Neural progenitor cell (in vitro differentiated cells): ENCODE results near the gene DCLK2. TPM values are rescaled to one million over a fixed set of nuclear protein-coding genes. Genes with fewer than 3 reads are reported as not detected.

Experiments used
- DNase-seq: peaks from one replicate; pipeline ENCODE4 v3.0.0-alpha.2; 2016; ENCODE audit warnings: low spot score
- H2AFZ ChIP-seq: fragments of 200-600 bp; sonication (generic); replicated peaks from 2 replicates; pipeline ENCODE4 v1.6.1; 2016; ENCODE audit warnings: antibody characterized with exemption
- H3F3A ChIP-seq: fragments of 200-600 bp; sonication (generic); 2 replicates; pipeline ENCODE4 v1.6.1; 2016; ENCODE audit warnings: antibody characterized with exemption, low read depth
- H3K27ac ChIP-seq: fragments of 200-600 bp; sonication (generic); 2 replicates; pipeline ENCODE4 v1.5.1; 2016; ENCODE audit warnings: mild to moderate bottlenecking
- H3K27me3 ChIP-seq: fragments of 200-600 bp; sonication (generic); 2 replicates; pipeline ENCODE4 v1.6.1; 2016; ENCODE audit warnings: mild to moderate bottlenecking, moderate library complexity
- H3K36me3 ChIP-seq: fragments of 200-600 bp; sonication (generic); 2 replicates; pipeline ENCODE4 v1.5.1; 2016
- H3K4me1 ChIP-seq: fragments of 200-600 bp; sonication (generic); 2 replicates; pipeline ENCODE4 v1.6.1; 2016; ENCODE audit warnings: mixed run types
- H3K4me2 ChIP-seq: fragments of 200-600 bp; sonication (generic); 2 replicates; pipeline ENCODE4 v1.6.1; 2016
- H3K4me3 ChIP-seq: fragments of 200-600 bp; sonication (generic); 2 replicates; pipeline ENCODE4 v1.5.1; 2016
- H3K79me2 ChIP-seq: fragments of 200-600 bp; sonication (generic); 2 replicates; pipeline ENCODE4 v1.6.1; 2016; ENCODE audit warnings: low read depth
- H3K9ac ChIP-seq: fragments of 200-600 bp; sonication (generic); 2 replicates; pipeline ENCODE4 v1.6.1; 2016
- H3K9me3 ChIP-seq: fragments of 200-600 bp; sonication (generic); 2 replicates; pipeline ENCODE4 v1.5.1; 2016; ENCODE audit warnings: low read depth
- H4K20me1 ChIP-seq: fragments of 200-600 bp; sonication (generic); 2 replicates; pipeline ENCODE4 v1.6.1; 2016; ENCODE audit warnings: low read depth
- H3K27ac Mint-ChIP-seq: 3 replicates; pipeline ENCODE4 v1.8.0; 2021; ENCODE audit warnings: mixed read lengths
- H3K27me3 Mint-ChIP-seq: 2 replicates; pipeline ENCODE4 v1.8.0; 2022; ENCODE audit warnings: low read depth, mild to moderate bottlenecking, inconsistent platforms, moderate library complexity, mixed read lengths; ENCODE audit not compliant: insufficient read depth
- H3K36me3 Mint-ChIP-seq: 3 replicates; pipeline ENCODE4 v1.8.0; 2021; ENCODE audit warnings: mixed read lengths
- H3K4me1 Mint-ChIP-seq: 3 replicates; pipeline ENCODE4 v1.8.0; 2021; ENCODE audit warnings: mixed read lengths
- H3K4me3 Mint-ChIP-seq: 3 replicates; pipeline ENCODE4 v1.8.0; 2021; ENCODE audit warnings: mild to moderate bottlenecking, moderate library complexity, mixed read lengths
- H3K9me3 Mint-ChIP-seq: 3 replicates; pipeline ENCODE4 v1.8.0; 2020; ENCODE audit warnings: mixed read lengths
- EZH2 ChIP-seq: fragments of 200-600 bp; sonication (generic); IDR thresholded peaks from 2 replicates; pipeline ENCODE4 v1.6.1; 2017; ENCODE audit warnings: antibody characterized with exemption, mild to moderate bottlenecking, moderate library complexity
- EZH2phosphoT487 ChIP-seq: fragments of 200-600 bp; sonication (generic); IDR thresholded peaks from 2 replicates; pipeline ENCODE4 v1.6.1; 2017; ENCODE audit warnings: antibody characterized with exemption
- total RNA-seq: library from RNA; depleted of rRNA; stranded (reverse); fragments of >200 nt; gene quantifications from 2 replicates; pipeline ENCODE4 v1.2.3, GENCODE V29; 2015; ENCODE audit warnings: low replicate concordance
- TF ChIP-seq, protein P1 (sequence below): fragments of 200-600 bp; sonication (generic); IDR thresholded peaks from 2 replicates; pipeline ENCODE4 v1.5.1; 2017; ENCODE audit warnings: antibody characterized with exemption, mild to moderate bottlenecking

The DCLK2 gene
- total RNA-seq, 1 donor from 2014 or later = 11.7 TPM

DNA sequence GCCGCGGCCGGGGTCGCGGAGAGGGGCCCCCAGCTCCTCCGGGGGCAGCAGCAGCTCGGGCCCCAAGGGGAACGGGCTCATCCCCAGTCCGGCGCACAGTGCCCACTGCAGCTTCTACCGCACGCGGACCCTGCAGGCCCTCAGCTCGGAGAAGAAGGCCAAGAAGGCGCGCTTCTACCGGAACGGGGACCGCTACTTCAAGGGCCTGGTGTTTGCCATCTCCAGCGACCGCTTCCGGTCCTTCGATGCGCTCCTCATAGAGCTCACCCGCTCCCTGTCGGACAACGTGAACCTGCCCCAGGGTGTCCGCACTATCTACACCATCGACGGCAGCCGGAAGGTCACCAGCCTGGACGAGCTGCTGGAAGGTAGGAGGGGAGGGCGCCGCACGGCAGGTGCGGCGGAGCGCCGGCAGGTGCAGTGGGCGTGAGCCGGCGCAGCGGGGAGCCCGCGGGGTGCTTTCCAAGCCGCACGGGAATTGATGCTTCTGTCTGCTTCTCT, 886 bp downstream of the DCLK2 start:
- peak; percentile 64 for DNase-seq
- H3K36me3 Mint-ChIP-seq = peaks cover 11% of the 10 kb centered on the region
- H3K79me2 ChIP-seq = no peaks in the 10 kb centered on the region
- H3K27ac Mint-ChIP-seq = peak overlapping the region; percentile 79
- H3K9me3 Mint-ChIP-seq = peaks cover 3% of the 10 kb centered on the region
- H3K9me3 ChIP-seq = no peaks in the 10 kb centered on the region
- H3K9ac ChIP-seq = no peak overlapping the region
- peaks cover 76% of the 10 kb centered on the region for H3K27me3 ChIP-seq
- H3K4me3 Mint-ChIP-seq = peak overlapping the region; percentile 92
- no peaks in the 10 kb centered on the region for H3K4me1 ChIP-seq
- H2AFZ ChIP-seq = peak overlapping the region; percentile 88
- peak overlapping the region; percentile 85 for H3K4me2 ChIP-seq
- H3F3A ChIP-seq = peaks cover 8% of the 10 kb centered on the region
- peak overlapping the region; percentile 71 for H3K4me3 ChIP-seq
- no peak overlapping the region for H3K27ac ChIP-seq
- H3K27me3 Mint-ChIP-seq = peaks cover 4% of the 10 kb centered on the region
- H3K36me3 ChIP-seq = no peaks in the 10 kb centered on the region
- H4K20me1 ChIP-seq = peaks cover 16% of the 10 kb centered on the region
- peaks cover 23% of the 10 kb centered on the region for H3K4me1 Mint-ChIP-seq
- TF ChIP-seq EZH2 (peak; percentile 81), EZH2phosphoT487 (peak; percentile 66)
- TF ChIP-seq, protein P1, sequence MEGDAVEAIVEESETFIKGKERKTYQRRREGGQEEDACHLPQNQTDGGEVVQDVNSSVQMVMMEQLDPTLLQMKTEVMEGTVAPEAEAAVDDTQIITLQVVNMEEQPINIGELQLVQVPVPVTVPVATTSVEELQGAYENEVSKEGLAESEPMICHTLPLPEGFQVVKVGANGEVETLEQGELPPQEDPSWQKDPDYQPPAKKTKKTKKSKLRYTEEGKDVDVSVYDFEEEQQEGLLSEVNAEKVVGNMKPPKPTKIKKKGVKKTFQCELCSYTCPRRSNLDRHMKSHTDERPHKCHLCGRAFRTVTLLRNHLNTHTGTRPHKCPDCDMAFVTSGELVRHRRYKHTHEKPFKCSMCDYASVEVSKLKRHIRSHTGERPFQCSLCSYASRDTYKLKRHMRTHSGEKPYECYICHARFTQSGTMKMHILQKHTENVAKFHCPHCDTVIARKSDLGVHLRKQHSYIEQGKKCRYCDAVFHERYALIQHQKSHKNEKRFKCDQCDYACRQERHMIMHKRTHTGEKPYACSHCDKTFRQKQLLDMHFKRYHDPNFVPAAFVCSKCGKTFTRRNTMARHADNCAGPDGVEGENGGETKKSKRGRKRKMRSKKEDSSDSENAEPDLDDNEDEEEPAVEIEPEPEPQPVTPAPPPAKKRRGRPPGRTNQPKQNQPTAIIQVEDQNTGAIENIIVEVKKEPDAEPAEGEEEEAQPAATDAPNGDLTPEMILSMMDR = no peak

DNA sequence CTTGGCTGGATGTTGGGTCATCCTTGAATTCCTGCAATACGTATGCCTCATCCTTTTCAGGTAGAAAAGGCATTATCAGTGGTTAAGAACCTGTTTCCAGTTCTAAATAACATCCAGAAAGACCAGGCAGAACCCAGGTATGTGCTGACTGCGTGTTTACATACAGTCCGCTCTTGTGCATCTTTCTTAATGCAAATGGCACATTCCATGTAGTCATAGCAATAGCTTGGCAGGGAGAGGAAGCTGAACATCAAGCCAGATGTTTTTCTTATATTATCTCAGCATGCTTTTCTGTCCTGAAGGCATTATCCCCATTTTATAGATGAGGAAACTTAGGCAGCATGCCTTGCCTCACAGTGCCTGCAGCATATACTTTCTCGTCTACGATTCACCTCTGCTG, 2.1 kb downstream of the DCLK2 start:
- Mint-ChIP-seq H3K27ac (no peak overlapping the region), H3K4me1 (peaks cover 23% of the 10 kb centered on the region), H3K9me3 (peaks cover 11% of the 10 kb centered on the region), H3K4me3 (peak overlapping the region; percentile 92), H3K36me3 (peaks cover 20% of the 10 kb centered on the region), H3K27me3 (peaks cover 2% of the 10 kb centered on the region)
- Histone ChIP-seq H3K9me3 (no peaks in the 10 kb centered on the region), H3K36me3 (no peaks in the 10 kb centered on the region), H3K79me2 (no peaks in the 10 kb centered on the region), H3F3A (peaks cover 8% of the 10 kb centered on the region), H4K20me1 (peaks cover 16% of the 10 kb centered on the region), H2AFZ (no peak overlapping the region), H3K27ac (no peak overlapping the region), H3K4me1 (no peaks in the 10 kb centered on the region), H3K9ac (no peak overlapping the region), H3K4me3 (no peak overlapping the region), H3K27me3 (peaks cover 76% of the 10 kb centered on the region), H3K4me2 (no peak overlapping the region)
- DNase-seq = no peak
- TF ChIP-seq EZH2 = no peak
- no peak for TF ChIP-seq EZH2phosphoT487
- TF ChIP-seq, protein P1 = no peak

DNA sequence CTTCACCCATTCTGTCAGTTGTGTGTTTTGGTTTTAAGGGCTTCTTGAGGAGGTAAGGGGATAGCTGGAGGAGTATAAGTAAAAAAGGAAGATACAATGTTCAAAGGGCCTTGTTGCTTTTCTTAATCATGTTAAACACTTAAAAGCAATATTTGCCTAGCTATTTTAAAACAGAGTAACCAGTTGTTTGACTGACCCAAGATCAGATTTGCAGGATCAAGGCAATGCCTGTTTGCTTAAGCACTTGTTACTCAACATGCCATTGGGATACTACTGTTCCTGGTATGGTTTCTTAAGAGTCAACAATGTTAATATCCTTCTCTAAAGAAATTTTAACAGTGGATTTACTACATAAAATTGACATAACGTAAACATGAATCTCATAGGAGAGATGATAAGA, 2.6 kb downstream of the DCLK2 start:
- Histone ChIP-seq H3K27me3 (peaks cover 71% of the 10 kb centered on the region), H3K4me3 (no peak overlapping the region), H3K4me2 (no peak overlapping the region), H3K79me2 (no peaks in the 10 kb centered on the region), H3K27ac (no peak overlapping the region), H3K9ac (no peak overlapping the region), H3K36me3 (no peaks in the 10 kb centered on the region), H2AFZ (no peak overlapping the region), H4K20me1 (peaks cover 16% of the 10 kb centered on the region), H3K9me3 (no peaks in the 10 kb centered on the region), H3K4me1 (no peaks in the 10 kb centered on the region), H3F3A (peaks cover 8% of the 10 kb centered on the region)
- H3K9me3 Mint-ChIP-seq = peaks cover 15% of the 10 kb centered on the region
- no peak overlapping the region for H3K27ac Mint-ChIP-seq
- peaks cover 24% of the 10 kb centered on the region for H3K36me3 Mint-ChIP-seq
- no peak for DNase-seq
- peaks cover 2% of the 10 kb centered on the region for H3K27me3 Mint-ChIP-seq
- H3K4me3 Mint-ChIP-seq = peak overlapping the region; percentile 92
- TF ChIP-seq, protein P1 = no peak
- TF ChIP-seq EZH2phosphoT487 (no peak), EZH2 (no peak)
- H3K4me1 Mint-ChIP-seq = peaks cover 23% of the 10 kb centered on the region
